22Rv1 (cell line): ENCODE data around the gene SUMO2.

Experiments used
- ZFX ChIP-seq: fragments of 450-650 bp; IDR thresholded peaks from 2 replicates; pipeline ENCODE4 v1.6.1; 2017; ENCODE audit warnings: antibody characterized with exemption, borderline replicate concordance
- TF ChIP-seq, protein P1 (sequence below): fragments of 450-650 bp; IDR thresholded peaks from 2 replicates; pipeline ENCODE4 v1.5.1; 2017; ENCODE audit warnings: mild to moderate bottlenecking

GRCh38 chr17:75181110-75181509 lies 1.6 kb downstream of the SUMO2 start:
- TF ChIP-seq, protein P1, sequence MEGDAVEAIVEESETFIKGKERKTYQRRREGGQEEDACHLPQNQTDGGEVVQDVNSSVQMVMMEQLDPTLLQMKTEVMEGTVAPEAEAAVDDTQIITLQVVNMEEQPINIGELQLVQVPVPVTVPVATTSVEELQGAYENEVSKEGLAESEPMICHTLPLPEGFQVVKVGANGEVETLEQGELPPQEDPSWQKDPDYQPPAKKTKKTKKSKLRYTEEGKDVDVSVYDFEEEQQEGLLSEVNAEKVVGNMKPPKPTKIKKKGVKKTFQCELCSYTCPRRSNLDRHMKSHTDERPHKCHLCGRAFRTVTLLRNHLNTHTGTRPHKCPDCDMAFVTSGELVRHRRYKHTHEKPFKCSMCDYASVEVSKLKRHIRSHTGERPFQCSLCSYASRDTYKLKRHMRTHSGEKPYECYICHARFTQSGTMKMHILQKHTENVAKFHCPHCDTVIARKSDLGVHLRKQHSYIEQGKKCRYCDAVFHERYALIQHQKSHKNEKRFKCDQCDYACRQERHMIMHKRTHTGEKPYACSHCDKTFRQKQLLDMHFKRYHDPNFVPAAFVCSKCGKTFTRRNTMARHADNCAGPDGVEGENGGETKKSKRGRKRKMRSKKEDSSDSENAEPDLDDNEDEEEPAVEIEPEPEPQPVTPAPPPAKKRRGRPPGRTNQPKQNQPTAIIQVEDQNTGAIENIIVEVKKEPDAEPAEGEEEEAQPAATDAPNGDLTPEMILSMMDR, result no peak
- no peak for TF ChIP-seq ZFX
